WTC11 (cell line): ENCODE measurements around the gene HPGD. TPM values are rescaled to one million over a fixed set of nuclear protein-coding genes. Genes with fewer than 3 reads are reported as not detected.

ENCODE experiments used
- ATAC-seq: fragments of 200-7000 bp; cut with Tn5 transposase; 2 replicates; pipeline ENCODE4 v1.10.0; 2021; ENCODE audit warnings: mild to moderate bottlenecking, moderate library complexity
- CTCF ChIA-PET: fragments of 300-600 bp; sonication (Branson Sonifier 250); formaldehyde crosslinking; loops from one replicate; lab custom pipeline; 2021; ENCODE audit warnings: antibody characterized with exemption; lab: Charles Lee
- POLR2A ChIA-PET: fragments of 350-600 bp; sonication (Branson Sonifier 250); formaldehyde crosslinking; loops from one replicate; lab custom pipeline; 2021; ENCODE audit warnings: antibody characterized with exemption; lab: Charles Lee
- DNase-seq: peaks from one replicate; pipeline ENCODE4 v3.0.0; 2021; ENCODE audit warnings: low spot score
- H3K27ac Mint-ChIP-seq: 2 replicates; pipeline ENCODE4 v1.8.0; 2021; ENCODE audit warnings: mixed read lengths
- H3K27me3 Mint-ChIP-seq: 2 replicates; pipeline ENCODE4 v1.8.0; 2021; ENCODE audit warnings: low read depth, mild to moderate bottlenecking, moderate library complexity, mixed read lengths
- H3K36me3 Mint-ChIP-seq: 2 replicates; pipeline ENCODE4 v1.8.0; 2021; ENCODE audit warnings: mixed read lengths
- H3K4me1 Mint-ChIP-seq: 2 replicates; pipeline ENCODE4 v1.8.0; 2022; ENCODE audit warnings: mixed read lengths
- H3K4me3 Mint-ChIP-seq: 2 replicates; pipeline ENCODE4 v1.8.0; 2021; ENCODE audit warnings: mild to moderate bottlenecking, moderate library complexity, mixed read lengths
- H3K9me3 Mint-ChIP-seq: 2 replicates; pipeline ENCODE4 v1.8.0; 2021; ENCODE audit warnings: mixed read lengths
- ATF2 ChIP-seq: sonication (generic); formaldehyde crosslinking; IDR thresholded peaks from 2 replicates; pipeline ENCODE4 v1.8.1; 2022; ENCODE audit warnings: low read depth, missing genetic modification reagents, borderline replicate concordance
- ATF3 ChIP-seq: sonication (generic); formaldehyde crosslinking; conservative IDR thresholded peaks from 2 replicates; pipeline ENCODE4 v1.8.1; 2022; ENCODE audit warnings: mild to moderate bottlenecking, missing genetic modification reagents
- CBFB ChIP-seq: sonication (generic); formaldehyde crosslinking; IDR thresholded peaks from 2 replicates; pipeline ENCODE4 v1.8.1; 2022; ENCODE audit warnings: mild to moderate bottlenecking, low read depth, missing genetic modification reagents
- CREB1 ChIP-seq: sonication (generic); formaldehyde crosslinking; IDR thresholded peaks from 2 replicates; pipeline ENCODE4 v1.8.0; 2023; ENCODE audit warnings: mild to moderate bottlenecking, missing genetic modification reagents
- E2F1 ChIP-seq: sonication (generic); formaldehyde crosslinking; IDR thresholded peaks from 2 replicates; pipeline ENCODE4 v1.8.0; 2022; ENCODE audit warnings: mild to moderate bottlenecking, missing genetic modification reagents
- GABPB1 ChIP-seq: sonication (generic); formaldehyde crosslinking; IDR thresholded peaks from 2 replicates; pipeline ENCODE4 v1.8.1; 2023; ENCODE audit warnings: mild to moderate bottlenecking, missing genetic modification reagents
- GTF2I ChIP-seq: fragments of 250-450 bp; sonication (Bioruptor Pico); conservative IDR thresholded peaks from 2 replicates; pipeline ENCODE4 v1.4.0; 2021; ENCODE audit warnings: mild to moderate bottlenecking
- HMGA2 ChIP-seq: fragments of 250-450 bp; sonication (Bioruptor Pico); IDR thresholded peaks from 2 replicates; pipeline ENCODE4 v1.4.0; 2021; ENCODE audit warnings: mild to moderate bottlenecking, moderate library complexity
- IRF2 ChIP-seq: sonication (generic); formaldehyde crosslinking; IDR thresholded peaks from 2 replicates; pipeline ENCODE4 v1.8.0; 2022; ENCODE audit warnings: low read depth, missing genetic modification reagents, borderline replicate concordance
- NR2C2 ChIP-seq: sonication (generic); formaldehyde crosslinking; IDR thresholded peaks from 2 replicates; pipeline ENCODE4 v1.8.0; 2022; ENCODE audit warnings: mild to moderate bottlenecking, missing genetic modification reagents
- RELA ChIP-seq: sonication (generic); formaldehyde crosslinking; IDR thresholded peaks from 2 replicates; pipeline ENCODE4 v1.8.1; 2022; ENCODE audit warnings: missing genetic modification reagents, mild to moderate bottlenecking, borderline replicate concordance
- RORB ChIP-seq: fragments of 250-450 bp; sonication (Bioruptor Pico); IDR thresholded peaks from 2 replicates; pipeline ENCODE4 v1.9.0; 2021; ENCODE audit warnings: mild to moderate bottlenecking
- SOX15 ChIP-seq: fragments of 250-450 bp; sonication (Bioruptor Pico); IDR thresholded peaks from 2 replicates; pipeline ENCODE4 v1.9.0; 2021; ENCODE audit warnings: mild to moderate bottlenecking
- TEAD4 ChIP-seq: sonication (generic); formaldehyde crosslinking; IDR thresholded peaks from 2 replicates; pipeline ENCODE4 v1.8.0; 2022; ENCODE audit warnings: mild to moderate bottlenecking, missing genetic modification reagents
- ZMAT4 ChIP-seq: fragments of 250-450 bp; sonication (Bioruptor Pico); IDR thresholded peaks from 2 replicates; pipeline ENCODE4 v1.9.0; 2021; ENCODE audit warnings: mild to moderate bottlenecking
- ZNF138 ChIP-seq: sonication (generic); formaldehyde crosslinking; conservative IDR thresholded peaks from 2 replicates; pipeline ENCODE4 v1.8.1; 2022; ENCODE audit warnings: mild to moderate bottlenecking, moderate library complexity, missing genetic modification reagents
- ZNF532 ChIP-seq: fragments of 250-450 bp; sonication (Bioruptor Pico); IDR thresholded peaks from 2 replicates; pipeline ENCODE4 v1.9.0; 2021; ENCODE audit warnings: mild to moderate bottlenecking, borderline replicate concordance
- total RNA-seq: library from RNA; stranded (reverse); gene quantifications from 3 replicates; pipeline ENCODE4 v1.2.3, GENCODE V29; 2021
- TF ChIP-seq, protein P1 (sequence below): fragments of 250-450 bp; sonication (Bioruptor Pico); IDR thresholded peaks from 2 replicates; pipeline ENCODE4 v1.9.0; 2021; ENCODE audit warnings: mild to moderate bottlenecking
- TF ChIP-seq, protein P2 (sequence below): sonication (generic); formaldehyde crosslinking; IDR thresholded peaks from 2 replicates; pipeline ENCODE4 v1.8.0; 2022; ENCODE audit warnings: mild to moderate bottlenecking, missing genetic modification reagents

HPGD gene
- total RNA-seq, 1 experiment from 2014 or later = 3.6 TPM

- ATAC-seq (no peak), DNase-seq (no peak)
- Mint-ChIP-seq H3K4me1 (peaks cover 24% of the 10 kb centered on the region), H3K27me3 (peaks cover 29% of the 10 kb centered on the region), H3K27ac (no peak overlapping the region), H3K4me3 (no peak overlapping the region), H3K9me3 (no peaks in the 10 kb centered on the region), H3K36me3 (no peaks in the 10 kb centered on the region)
- POLR2A ChIA-PET = no interaction called here
- TF ChIP-seq CREB1 (CRISPR knock-in tag) (no peak), ATF2 (CRISPR knock-in tag) (no peak), ZMAT4 (no peak), TEAD4 (no peak), RELA (CRISPR knock-in tag) (no peak), IRF2 (CRISPR knock-in tag) (no peak), GTF2I (CRISPR knock-in tag) (no peak), RORB (CRISPR knock-in tag) (no peak), NR2C2 (CRISPR knock-in tag) (no peak), ATF3 (CRISPR knock-in tag) (no peak), GABPB1 (CRISPR knock-in tag) (no peak), ZNF138 (CRISPR knock-in tag) (no peak), HMGA2 (CRISPR knock-in tag) (no peak), ZNF532 (CRISPR knock-in tag) (no peak), E2F1 (CRISPR knock-in tag) (no peak), CBFB (CRISPR knock-in tag) (no peak), SOX15 (CRISPR knock-in tag) (no peak)
- TF ChIP-seq, protein P1, sequence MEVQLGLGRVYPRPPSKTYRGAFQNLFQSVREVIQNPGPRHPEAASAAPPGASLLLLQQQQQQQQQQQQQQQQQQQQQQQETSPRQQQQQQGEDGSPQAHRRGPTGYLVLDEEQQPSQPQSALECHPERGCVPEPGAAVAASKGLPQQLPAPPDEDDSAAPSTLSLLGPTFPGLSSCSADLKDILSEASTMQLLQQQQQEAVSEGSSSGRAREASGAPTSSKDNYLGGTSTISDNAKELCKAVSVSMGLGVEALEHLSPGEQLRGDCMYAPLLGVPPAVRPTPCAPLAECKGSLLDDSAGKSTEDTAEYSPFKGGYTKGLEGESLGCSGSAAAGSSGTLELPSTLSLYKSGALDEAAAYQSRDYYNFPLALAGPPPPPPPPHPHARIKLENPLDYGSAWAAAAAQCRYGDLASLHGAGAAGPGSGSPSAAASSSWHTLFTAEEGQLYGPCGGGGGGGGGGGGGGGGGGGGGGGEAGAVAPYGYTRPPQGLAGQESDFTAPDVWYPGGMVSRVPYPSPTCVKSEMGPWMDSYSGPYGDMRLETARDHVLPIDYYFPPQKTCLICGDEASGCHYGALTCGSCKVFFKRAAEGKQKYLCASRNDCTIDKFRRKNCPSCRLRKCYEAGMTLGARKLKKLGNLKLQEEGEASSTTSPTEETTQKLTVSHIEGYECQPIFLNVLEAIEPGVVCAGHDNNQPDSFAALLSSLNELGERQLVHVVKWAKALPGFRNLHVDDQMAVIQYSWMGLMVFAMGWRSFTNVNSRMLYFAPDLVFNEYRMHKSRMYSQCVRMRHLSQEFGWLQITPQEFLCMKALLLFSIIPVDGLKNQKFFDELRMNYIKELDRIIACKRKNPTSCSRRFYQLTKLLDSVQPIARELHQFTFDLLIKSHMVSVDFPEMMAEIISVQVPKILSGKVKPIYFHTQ (CRISPR knock-in tag) = no peak
- TF ChIP-seq, protein P2, sequence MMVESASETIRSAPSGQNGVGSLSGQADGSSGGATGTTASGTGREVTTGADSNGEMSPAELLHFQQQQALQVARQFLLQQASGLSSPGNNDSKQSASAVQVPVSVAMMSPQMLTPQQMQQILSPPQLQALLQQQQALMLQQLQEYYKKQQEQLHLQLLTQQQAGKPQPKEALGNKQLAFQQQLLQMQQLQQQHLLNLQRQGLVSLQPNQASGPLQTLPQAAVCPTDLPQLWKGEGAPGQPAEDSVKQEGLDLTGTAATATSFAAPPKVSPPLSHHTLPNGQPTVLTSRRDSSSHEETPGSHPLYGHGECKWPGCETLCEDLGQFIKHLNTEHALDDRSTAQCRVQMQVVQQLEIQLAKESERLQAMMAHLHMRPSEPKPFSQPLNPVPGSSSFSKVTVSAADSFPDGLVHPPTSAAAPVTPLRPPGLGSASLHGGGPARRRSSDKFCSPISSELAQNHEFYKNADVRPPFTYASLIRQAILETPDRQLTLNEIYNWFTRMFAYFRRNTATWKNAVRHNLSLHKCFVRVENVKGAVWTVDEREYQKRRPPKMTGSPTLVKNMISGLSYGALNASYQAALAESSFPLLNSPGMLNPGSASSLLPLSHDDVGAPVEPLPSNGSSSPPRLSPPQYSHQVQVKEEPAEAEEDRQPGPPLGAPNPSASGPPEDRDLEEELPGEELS (CRISPR knock-in tag) = no peak
- CTCF ChIA-PET = no interaction called here
Observed at GRCh38 chr4:174520660-174521059, 1.6 kb downstream of the HPGD start.
